ENCODE measurements around the gene SLC35E4.

The SLC35E4 gene

DNA sequence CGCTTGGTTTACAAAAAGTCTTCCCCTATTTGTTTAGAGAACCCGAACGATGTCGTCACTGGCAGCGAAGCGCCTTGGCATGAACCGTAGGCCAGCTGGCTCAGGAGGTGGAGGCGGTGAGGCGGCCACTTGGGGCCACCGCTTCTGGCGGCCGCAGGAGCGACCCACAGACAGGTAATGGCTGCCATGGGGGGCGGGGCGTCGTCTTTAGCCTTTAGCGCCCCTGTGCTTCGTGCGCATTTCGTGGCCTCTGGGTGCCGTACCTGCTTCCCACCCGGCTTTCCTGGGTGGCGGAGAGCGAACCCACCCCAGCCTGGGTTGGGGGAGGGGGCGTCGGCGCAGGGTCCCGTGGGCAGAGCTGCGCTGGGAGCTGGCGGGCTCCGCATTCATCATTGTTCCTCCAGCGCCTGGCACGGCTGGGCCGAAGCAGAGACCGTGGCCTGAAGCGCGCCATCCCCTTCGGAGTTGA lies 58.6 kb downstream of the SLC35E4 start:
- peak; percentile 21 for DNase-seq (ENCODE audit: low read depth)

GRCh38 chr22:30694640-30695350 lies 59.2 kb downstream of the SLC35E4 start, which contains the start of gene OSBP2:
TSS of gene OSBP2 (plus strand) at chr22:30694874. CDS start at chr22:30694910, 36 bp downstream.
- DNase-seq (ENCODE audit: low read depth) = no peak

GRCh38 chr22:30695351-30695851 lies 59.8 kb downstream of the SLC35E4 start:
- DNase-seq (ENCODE audit: low read depth) = no peak

- no peak for DNase-seq (ENCODE audit: low read depth)
Measured at GRCh38 chr22:30695871-30696655, 60.5 kb downstream of the SLC35E4 start.

Data from activated T-cell treated with anti-CD3 and anti-CD28 coated beads for 24 hours (primary cell).